GM19035 (cell line): ENCODE measurements around the gene BGLAP.

Experiments
- ATAC-seq: cut with Tn5 transposase; IDR thresholded peaks from one replicate; pipeline ENCODE4 v1.9.1; 2021; ENCODE audit not compliant: unreplicated experiment

The BGLAP gene

GRCh38 chr1:156226116-156226538, 15.9 kb upstream of the BGLAP start:
- ATAC-seq: peak; percentile 81

GRCh38 chr1:156226782-156227181, 15.2 kb upstream of the BGLAP start:
- no peak for ATAC-seq

GRCh38 chr1:156228501-156228900, 13.5 kb upstream of the BGLAP start:
- ATAC-seq: no peak

GRCh38 chr1:156229809-156230472, 12.0 kb upstream of the BGLAP start:
- ATAC-seq: no peak

- ATAC-seq: no peak
Measured at GRCh38 chr1:156230473-156230837, 11.5 kb upstream of the BGLAP start.

DNA sequence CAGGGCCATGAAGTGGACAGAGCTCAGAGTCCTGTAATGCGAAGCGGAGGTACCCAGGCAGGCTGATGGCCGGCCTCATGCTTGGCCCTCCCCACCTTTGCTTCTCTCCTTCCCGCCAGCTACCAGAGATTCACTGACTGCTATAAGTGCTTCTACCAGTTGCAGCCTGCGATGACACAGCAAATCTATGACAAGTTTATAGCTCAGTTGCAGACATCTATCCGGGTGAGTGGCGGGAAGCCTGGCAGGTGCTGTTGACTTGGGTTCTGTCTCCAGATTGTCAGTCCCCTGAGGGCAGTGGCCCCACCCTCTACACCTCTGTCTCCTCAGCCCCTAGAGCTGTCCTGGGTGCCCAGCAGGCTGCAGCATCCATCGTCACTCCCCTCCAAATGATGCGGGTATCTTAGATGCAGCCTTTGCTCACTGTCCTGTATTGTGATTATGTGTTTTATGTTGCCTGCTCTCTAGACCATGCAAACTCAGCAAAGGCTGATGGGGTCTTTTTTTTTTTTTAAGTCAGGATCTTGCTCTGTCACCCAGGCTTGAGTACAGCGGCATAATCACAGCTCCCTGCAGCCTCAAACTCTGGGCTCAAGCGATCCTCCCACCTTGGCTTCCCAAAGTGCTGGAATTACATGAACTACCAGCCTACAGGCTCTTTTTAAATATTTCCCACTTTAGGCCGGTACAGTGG, 9.6 kb upstream of the BGLAP start:
- no peak for ATAC-seq

DNA sequence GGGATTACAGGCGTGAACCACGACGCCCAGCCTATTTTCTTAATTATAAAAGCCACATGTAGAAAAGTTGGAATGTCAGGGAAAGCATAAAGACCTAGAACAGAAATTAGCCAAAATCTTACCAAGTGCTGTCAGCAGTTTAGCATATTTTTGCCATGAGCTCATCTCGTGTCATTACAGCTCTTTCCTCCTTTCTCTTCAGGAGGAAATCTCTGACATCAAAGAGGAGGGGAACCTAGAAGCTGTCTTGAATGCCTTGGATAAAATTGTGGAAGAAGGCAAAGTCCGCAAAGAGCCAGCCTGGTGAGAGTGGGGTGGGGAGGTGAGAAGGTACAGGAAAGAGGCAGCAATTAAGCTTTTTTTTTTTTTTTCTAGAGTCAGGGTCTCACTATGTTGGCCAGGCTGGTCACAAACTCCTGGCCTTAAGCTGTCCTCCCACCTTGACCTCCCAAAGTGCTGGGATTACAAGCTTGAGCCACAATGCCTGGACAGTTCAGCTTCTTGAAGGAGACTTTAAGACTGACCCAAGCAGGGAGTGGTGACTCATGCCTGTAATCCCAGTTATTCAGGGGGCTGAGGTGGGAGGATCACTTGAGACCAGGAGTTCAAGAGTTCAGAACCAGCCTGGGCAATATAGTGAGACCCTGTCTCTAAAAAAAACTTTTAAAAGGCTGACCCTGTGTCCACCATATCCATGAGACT, 8.4 kb upstream of the BGLAP start:
- no peak for ATAC-seq

- ATAC-seq: no peak
Measured at GRCh38 chr1:156236164-156236563, 5.8 kb upstream of the BGLAP start.

- ATAC-seq: no peak
Measured at GRCh38 chr1:156238248-156238647, 3.7 kb upstream of the BGLAP start.

- no peak for ATAC-seq
Measured at GRCh38 chr1:156241311-156241811, 623 bp upstream of the BGLAP start.

DNA sequence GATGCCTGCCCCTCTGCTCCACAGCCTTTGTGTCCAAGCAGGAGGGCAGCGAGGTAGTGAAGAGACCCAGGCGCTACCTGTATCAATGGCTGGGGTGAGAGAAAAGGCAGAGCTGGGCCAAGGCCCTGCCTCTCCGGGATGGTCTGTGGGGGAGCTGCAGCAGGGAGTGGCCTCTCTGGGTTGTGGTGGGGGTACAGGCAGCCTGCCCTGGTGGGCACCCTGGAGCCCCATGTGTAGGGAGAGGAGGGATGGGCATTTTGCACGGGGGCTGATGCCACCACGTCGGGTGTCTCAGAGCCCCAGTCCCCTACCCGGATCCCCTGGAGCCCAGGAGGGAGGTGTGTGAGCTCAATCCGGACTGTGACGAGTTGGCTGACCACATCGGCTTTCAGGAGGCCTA, 754 bp downstream of the BGLAP start:
- ATAC-seq: no peak

DNA sequence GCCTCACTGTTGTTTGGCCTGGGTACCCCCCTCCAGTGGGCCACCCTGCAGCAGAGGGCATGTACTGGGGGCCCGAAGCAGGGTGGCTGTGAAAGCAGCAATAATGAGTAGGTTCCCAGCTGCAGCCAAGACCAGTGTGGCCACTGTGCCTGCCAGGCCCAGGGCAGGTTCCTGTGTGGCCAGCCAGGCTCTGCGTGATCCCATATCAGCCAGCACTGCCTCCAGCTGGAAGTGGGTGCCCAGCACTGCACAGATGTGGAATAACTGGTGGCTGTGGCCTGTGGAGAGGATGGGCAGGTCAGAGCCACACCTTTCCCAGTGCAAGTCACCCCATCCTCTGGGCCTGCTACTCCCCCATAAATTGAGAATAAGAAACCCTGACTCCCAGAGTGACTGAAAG, 2.1 kb downstream of the BGLAP start:
- ATAC-seq: no peak

DNA sequence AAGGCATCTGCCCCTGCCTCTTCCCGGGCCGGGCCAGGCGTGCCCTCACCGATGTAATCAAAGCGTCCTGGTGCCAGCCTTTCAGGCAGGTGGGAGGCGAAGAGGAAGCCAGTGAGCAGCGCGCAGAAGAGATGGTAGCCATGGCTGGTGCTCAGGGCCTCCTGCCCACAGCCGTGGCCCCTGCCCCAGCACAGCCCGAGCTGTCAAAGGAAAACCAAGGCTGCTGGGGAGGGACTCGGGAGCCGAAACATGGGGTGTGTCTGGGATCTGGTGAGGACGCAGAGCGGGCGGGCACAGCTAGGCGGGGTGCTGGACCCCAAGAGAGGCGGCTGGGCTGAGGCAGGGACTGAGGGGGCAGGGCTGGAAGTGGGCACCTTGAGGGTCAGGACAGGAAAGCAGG, 2.7 kb downstream of the BGLAP start:
- no peak for ATAC-seq

DNA sequence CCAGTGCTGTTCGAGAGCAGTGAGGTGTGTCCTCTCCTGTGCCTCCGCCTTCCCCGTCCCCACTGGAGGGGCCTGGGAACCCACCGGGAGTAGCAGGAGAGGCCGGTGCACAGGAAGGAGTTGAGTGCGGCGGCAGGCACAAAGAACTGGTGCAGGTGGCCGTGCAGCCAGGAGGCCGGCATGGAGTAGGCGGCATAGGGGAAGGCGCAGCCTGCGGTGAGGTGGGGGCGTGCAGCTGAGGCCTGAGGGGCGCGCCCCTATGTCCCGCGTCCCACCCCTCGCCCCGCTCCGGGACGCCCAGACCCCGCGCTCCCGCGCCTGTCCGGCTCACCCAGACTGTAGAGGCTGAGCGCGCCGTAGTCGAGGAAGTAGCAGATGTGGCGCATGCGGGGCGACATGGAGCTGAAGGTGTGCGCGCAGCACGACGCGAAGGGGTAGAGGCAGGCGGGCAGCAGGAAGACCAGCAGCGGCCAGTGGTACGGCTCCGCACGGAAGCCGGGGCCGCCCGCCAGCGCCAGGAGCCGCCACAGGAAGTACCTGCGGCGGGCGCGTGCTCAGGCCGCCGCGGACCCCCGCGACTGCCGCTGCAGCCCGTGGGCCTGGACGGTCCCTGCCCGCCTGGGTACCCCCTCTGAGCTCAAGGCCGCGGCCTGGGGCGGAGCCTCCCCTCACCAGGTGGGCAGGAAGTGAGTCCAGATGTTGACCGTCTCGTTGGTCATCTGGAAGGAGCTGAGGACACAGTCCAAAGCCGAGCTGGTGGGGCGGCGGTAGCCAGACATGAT, 3.7 kb downstream of the BGLAP start:
- ATAC-seq: no peak

DNA sequence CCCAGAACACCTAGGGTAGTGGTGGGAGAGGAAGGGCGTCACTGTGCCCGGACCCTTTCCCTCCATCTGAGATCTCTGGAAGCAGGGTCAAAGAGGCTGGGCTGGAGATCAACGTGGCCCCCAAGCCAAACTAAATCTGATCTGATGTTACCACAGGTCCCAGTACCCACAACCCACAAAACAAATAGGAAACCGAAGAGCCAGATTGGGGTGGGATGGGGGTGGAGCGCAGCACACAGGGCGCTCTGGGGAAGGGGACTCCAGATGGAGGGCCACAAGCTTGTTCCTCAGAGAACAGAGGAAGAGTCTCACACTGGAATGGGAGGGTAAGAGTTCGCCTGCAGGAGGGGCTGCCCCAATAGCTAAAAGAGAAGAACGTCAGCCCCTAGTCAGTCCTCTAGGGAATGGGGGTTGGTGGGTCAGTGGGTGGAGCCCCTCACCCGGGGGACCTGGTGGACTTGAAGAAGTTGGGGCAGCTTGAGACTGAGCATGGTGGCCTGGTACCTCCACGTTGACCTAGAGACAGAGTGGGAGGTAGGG, 4.3 kb downstream of the BGLAP start:
- ATAC-seq: no peak

GRCh38 chr1:156246781-156247459, 4.9 kb downstream of the BGLAP start:
- ATAC-seq: no peak

DNA sequence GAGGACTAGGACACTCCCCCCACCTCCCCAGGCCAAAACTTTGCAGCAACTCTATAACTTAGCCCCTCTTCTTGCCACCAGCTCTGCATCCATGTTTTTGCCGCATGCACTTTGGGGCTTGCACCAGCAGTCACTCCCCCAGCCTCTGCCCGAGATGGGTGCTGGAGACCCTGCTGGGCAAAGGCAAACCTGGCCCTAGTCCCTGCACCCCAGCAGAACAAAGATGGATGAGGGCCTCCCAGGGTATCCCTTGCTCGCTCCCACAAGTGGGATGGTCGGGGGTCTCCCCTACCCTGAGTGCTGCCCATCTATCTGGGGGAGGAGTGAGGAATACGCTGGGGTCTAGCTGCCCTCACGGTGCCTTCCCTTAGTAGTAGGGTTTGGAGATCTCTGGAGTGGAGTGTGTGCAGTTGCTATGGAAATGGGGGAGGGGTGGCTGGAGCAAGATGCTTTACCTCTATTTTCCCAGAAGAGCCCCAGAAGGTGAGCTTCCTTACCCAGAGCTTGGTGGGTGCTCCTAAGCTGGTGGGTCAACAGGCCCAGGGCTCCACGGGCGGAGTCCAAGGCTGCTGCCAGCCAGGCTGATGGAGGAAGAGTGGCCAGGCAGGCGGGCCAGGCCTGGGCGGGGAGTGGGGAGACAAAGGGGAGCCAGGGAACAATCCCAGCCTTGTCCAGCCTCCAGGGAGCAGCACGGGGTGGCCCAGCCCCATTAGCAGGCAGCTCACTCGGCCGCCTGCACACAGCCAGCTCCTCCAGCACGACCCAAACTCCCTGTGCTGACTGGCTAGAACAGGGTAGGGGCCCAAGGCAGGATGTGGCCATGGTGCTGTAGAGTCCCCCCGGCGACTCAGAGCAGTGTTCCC, 5.7 kb downstream of the BGLAP start, which contains the start of gene PAQR6:
Gene PAQR6, minus strand, starts transcription at position 597 of the 863 bp plus-strand sequence. CDS start 1,325 bp downstream, outside the sequence.
- ATAC-seq: no peak

GRCh38 chr1:156248323-156248683, 6.3 kb downstream of the BGLAP start:
- no peak for ATAC-seq

- ATAC-seq: no peak
Measured at GRCh38 chr1:156249593-156249992, 7.6 kb downstream of the BGLAP start.
